GM18502 (cell line): ENCODE measurements around the gene BAHCC1.

Source experiments
- ATAC-seq: cut with Tn5 transposase; IDR thresholded peaks from one replicate; pipeline ENCODE4 v1.9.1; 2021; ENCODE audit warnings: mild to moderate bottlenecking; ENCODE audit not compliant: unreplicated experiment, poor library complexity

Gene BAHCC1

GRCh38 chr17:81471818-81472456 is 76.7 kb downstream of the BAHCC1 start:
- no peak for ATAC-seq

GRCh38 chr17:81473019-81473418 is 77.8 kb downstream of the BAHCC1 start:
- no peak for ATAC-seq

- ATAC-seq: no peak
Observed at GRCh38 chr17:81474958-81475357, 79.7 kb downstream of the BAHCC1 start.

GRCh38 chr17:81476097-81476496 is 80.8 kb downstream of the BAHCC1 start:
- no peak for ATAC-seq

- ATAC-seq: no peak
Observed at GRCh38 chr17:81476635-81477034, 81.4 kb downstream of the BAHCC1 start.

GRCh38 chr17:81477173-81477572 is 81.9 kb downstream of the BAHCC1 start:
- no peak for ATAC-seq

GRCh38 chr17:81478119-81478518 is 82.9 kb downstream of the BAHCC1 start:
- ATAC-seq: no peak

GRCh38 chr17:81479175-81480071 is 84.2 kb downstream of the BAHCC1 start:
- no peak for ATAC-seq

GRCh38 chr17:81480140-81481072 is 85.1 kb downstream of the BAHCC1 start:
- no peak for ATAC-seq

- ATAC-seq: no peak
Observed at GRCh38 chr17:81481073-81481799, 86.0 kb downstream of the BAHCC1 start.

- no peak for ATAC-seq
Observed at GRCh38 chr17:81481815-81482505, 86.7 kb downstream of the BAHCC1 start.

GRCh38 chr17:81482673-81483072 is 87.4 kb downstream of the BAHCC1 start:
- no peak for ATAC-seq

GRCh38 chr17:81483085-81483861 is 88.0 kb downstream of the BAHCC1 start:
- ATAC-seq: no peak

- ATAC-seq: no peak
Observed at GRCh38 chr17:81483862-81484194, 88.6 kb downstream of the BAHCC1 start.

- ATAC-seq: peak; percentile 66
Observed at GRCh38 chr17:81484195-81484979, 89.1 kb downstream of the BAHCC1 start.

- no peak for ATAC-seq
Observed at GRCh38 chr17:81486199-81486810, 91.0 kb downstream of the BAHCC1 start.

GRCh38 chr17:81487089-81487486 is 91.8 kb downstream of the BAHCC1 start:
- ATAC-seq: no peak
